GM19240 (cell line): Measurements from ENCODE around the gene PTGDR.
A peak's percentile ranks its signal among the peaks of the same experiment; 100 is the strongest.

Source experiments
- DNase-seq: peaks from one replicate; pipeline ENCODE4 v3.0.0; 2011; ENCODE audit warnings: low spot score; ENCODE audit not compliant: insufficient read length

PTGDR gene

DNA sequence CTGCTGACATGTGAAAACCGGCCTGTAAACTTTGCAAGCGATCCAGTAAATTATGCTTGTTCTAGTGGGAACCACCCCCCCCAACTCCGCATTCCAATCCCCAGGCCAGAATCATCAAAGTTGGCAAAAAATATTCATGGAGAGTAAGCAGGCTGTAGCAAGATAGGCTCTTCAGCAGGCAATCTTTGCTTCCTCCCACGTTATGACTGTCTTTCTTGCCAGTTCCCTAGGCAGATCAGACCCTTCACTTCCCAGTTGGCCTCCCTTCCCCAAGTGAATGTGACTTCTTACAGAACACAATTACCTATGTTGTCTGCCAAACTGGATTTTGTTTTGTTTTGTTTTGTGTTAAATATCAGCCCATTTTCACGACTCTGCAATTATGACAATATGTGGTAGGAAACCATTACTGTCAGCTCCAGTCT, 45.4 kb downstream of the PTGDR start:
- DNase-seq = no peak

DNA sequence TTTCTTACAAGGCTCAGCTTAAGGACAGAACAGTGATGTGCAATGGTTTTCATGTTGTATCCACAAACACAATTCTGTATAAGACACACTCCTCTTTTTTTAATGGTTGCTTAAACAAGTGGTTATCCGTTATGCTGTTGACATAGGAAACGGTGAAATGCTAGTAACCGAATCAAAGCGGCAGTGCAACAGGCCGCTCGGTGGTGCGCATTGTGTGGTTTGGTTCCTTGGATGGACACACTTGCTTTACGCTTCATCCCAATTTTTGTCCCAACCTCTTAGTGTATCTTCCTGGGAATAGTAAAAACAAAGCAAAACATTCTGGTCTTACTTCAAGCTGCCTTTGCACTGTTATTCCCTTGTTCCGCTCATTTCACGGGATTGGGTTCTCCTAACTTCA, 46.0 kb downstream of the PTGDR start:
- no peak for DNase-seq

DNA sequence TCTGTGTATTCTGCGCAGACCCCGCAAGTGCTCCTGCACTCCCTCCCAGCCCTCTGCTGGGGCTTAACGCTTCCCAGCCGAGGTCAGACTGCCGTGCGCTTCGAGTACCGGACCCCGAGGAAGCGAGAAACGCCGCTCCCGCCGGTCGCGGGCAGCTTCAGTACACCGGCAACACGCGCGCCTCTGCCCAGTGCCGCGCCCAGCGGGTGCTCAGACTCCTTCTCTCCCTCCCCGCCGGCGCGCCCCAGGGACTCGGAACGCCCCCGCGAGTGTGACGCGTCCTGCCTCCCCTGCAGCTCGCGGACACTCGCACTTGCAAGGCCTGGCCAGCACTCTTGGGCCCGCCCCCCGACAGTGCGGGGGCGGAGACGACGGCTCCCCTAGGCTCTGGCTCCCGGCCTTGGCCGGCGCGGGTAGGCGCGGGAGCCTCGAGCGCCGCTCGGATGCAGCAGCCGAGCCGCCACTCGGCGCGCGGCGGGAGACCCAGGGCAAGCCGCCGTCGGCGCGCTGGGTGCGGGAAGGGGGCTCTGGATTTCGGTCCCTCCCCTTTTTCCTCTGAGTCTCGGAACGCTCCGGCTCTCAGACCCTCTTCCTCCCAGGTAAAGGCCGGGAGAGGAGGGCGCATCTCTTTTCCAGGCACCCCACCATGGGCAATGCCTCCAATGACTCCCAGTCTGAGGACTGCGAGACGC, 46.6 kb downstream of the PTGDR start, which contains the start of gene PTGER2:
Gene PTGER2, plus strand, starts transcription at position 410 of the 692 bp plus-strand sequence. Its CDS starts 237 bp downstream, at position 647.
- DNase-seq = no peak

DNA sequence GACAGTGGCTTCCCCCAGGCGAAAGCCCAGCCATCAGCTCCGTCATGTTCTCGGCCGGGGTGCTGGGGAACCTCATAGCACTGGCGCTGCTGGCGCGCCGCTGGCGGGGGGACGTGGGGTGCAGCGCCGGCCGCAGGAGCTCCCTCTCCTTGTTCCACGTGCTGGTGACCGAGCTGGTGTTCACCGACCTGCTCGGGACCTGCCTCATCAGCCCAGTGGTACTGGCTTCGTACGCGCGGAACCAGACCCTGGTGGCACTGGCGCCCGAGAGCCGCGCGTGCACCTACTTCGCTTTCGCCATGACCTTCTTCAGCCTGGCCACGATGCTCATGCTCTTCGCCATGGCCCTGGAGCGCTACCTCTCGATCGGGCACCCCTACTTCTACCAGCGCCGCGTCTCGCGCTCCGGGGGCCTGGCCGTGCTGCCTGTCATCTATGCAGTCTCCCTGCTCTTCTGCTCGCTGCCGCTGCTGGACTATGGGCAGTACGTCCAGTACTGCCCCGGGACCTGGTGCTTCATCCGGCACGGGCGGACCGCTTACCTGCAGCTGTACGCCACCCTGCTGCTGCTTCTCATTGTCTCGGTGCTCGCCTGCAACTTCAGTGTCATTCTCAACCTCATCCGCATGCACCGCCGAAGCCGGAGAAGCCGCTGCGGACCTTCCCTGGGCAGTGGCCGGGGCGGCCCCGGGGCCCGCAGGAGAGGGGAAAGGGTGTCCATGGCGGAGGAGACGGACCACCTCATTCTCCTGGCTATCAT, 47.3 kb downstream of the PTGDR start:
- no peak for DNase-seq

DNA sequence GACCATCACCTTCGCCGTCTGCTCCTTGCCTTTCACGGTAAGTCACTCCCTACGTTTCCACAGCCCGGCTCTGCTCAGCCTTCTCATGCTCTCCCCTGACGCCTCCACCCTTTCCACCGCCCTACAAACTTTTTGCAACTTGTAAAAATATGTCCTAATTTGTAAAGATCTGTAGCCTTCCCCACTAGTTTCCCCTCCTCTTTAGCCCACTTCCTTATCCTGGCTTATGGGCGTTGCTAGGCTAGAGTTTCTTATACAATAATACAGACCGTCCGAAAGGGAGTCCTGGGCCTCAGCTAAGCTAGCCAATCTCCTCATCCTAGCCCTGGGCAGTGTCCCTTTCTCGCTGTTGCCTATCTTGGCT, 47.8 kb downstream of the PTGDR start:
- no peak for DNase-seq

DNA sequence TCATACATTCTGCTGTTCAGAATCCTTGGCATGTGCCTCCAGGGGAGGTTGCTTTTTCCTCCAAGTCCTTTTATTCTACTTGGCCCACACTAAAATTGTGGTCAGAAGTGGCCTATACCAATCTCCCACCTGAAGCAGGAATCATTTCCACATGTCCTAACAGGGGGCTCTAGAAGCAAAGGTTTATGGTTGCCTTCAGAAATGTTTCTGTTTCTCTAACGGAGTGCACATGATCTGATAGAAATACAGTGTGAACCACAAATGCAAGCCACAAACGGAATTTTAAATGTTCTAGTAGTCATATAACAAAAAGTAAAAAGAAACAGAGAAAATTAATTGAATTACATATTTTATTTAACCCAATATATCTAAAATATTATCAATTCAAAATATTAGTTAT, 50.6 kb downstream of the PTGDR start:
- DNase-seq = no peak

DNA sequence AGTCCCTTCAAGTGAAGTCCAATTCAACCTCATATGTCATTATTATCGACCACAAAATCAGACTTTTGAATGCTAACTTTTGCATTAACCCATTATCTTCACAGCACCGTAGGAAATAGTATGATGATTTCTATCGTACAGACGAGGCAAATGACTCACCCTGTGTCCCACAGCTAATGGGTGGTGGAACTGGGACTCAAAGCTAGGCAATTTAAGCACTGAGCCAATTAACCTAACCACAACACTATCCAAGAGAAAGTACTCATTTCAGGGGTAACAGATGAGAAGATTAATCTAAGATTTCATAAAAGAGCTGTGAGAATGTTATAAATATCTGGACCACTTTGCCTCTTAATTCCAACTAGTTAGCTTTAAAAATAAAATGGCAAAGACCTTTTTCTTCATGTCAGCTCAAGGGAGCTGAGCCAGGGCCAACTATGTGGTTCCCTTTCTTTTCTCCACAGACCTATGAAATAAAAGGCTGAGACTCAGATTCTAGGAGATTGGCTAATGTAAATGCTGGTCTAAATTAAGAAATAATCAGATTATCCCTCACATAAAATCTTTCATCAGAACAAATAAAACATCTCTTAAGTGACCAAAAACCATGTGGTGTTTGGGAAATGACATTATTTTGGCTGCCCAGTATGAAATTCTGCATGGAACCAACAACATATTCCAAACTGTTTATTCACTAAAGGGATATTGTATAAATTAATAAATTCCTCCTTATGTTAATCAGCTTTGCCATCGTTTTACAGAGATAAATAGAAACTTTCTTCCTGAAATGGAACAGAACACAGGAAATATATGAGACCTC, 51.5 kb downstream of the PTGDR start:
- DNase-seq = no peak

DNA sequence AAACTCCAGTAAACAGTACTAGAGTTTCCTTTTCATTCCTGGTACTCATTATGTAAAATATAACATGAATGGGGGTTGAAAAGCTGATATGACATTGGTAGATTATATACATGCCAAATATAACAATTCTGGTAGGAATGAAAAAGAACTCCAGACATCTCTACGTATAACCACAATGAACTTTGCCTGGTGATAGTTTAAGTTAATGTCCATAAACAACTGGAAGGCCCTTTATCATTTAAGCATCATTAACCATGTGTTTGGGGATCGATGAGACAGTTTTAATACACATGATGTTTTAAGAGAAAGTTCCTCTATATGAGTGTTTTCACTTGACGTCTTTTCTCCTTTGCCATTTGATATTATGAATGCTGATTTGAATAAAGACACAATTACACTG, 52.4 kb downstream of the PTGDR start:
- DNase-seq = no peak

DNA sequence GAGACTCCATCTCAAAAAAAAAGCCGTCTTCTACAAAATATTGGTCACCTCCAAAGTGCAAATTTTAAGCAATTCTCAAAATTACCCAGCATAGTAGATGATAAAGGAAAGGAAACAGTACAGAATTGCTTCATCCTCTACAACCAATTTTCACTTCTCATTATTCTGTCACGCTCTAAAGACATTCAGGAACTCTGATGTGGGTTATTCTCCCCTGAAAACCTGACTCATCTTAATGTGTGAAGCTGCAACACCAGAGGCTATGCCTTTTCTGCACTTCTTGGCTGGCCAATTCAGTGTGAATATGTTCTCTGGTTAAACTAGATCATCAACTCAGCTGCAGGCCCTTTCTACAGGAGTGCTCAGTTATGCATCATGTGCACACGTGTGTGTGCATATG, 57.6 kb downstream of the PTGDR start:
- peak; percentile 42 for DNase-seq

DNA sequence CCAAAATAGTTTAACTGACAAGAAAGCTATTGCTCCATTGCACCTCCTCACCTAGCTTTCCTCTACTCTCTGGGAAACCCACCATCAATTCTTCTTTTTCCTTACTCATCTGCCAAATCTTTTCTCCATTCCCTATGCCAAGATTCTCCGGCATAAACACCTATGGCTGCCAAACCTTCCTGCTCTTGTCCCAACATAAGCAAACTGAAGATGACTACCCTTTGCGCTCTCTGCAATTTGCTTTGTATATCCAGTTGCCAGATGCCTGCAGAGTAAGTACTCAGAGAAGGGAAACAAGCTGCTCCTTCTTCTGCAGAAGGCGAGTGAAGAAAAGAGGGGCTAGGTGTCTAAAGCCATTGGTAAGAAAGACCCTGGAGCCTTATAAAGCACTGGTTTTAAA, 58.1 kb downstream of the PTGDR start:
- DNase-seq = no peak
